Type B pancreatic cell (in vitro differentiated cells): ENCODE results near the gene DENND6B. TPM values are rescaled to one million over a fixed set of nuclear protein-coding genes. Genes with fewer than 3 reads are reported as not detected.

Experiments
- DNase-seq: peaks from one replicate; pipeline ENCODE4 v3.0.0; 2021; ENCODE audit warnings: mixed read lengths; ENCODE audit not compliant: unreplicated experiment; ENCODE audit errors: extremely low spot score
- H3K27ac Mint-ChIP-seq: 2 replicates; pipeline ENCODE4 v1.8.0; 2021; ENCODE audit warnings: mild to moderate bottlenecking, mixed read lengths
- H3K27me3 Mint-ChIP-seq: 2 replicates; pipeline ENCODE4 v1.8.0; 2021; ENCODE audit warnings: mixed read lengths
- H3K36me3 Mint-ChIP-seq: 2 replicates; pipeline ENCODE4 v1.8.0; 2021; ENCODE audit warnings: mixed read lengths
- H3K4me1 Mint-ChIP-seq: one replicate; pipeline ENCODE4 v1.8.0; 2021; ENCODE audit warnings: mixed read lengths; ENCODE audit not compliant: unreplicated experiment
- H3K4me3 Mint-ChIP-seq: 2 replicates; pipeline ENCODE4 v1.8.0; 2021; ENCODE audit warnings: mild to moderate bottlenecking, mixed read lengths
- H3K9me3 Mint-ChIP-seq: 2 replicates; pipeline ENCODE4 v1.8.0; 2021; ENCODE audit warnings: mixed read lengths
- total RNA-seq: library from RNA; stranded (reverse); gene quantifications from 2 replicates; pipeline ENCODE4 v1.2.1, GENCODE V29; 2021; ENCODE audit warnings: low replicate concordance
- TF ChIP-seq, protein P1 (sequence below): fragments of 200-600 bp; sonication (generic); conservative IDR thresholded peaks from 2 replicates; pipeline ENCODE4 v1.5.0; 2021; ENCODE audit warnings: antibody characterized with exemption, mild to moderate bottlenecking

The DENND6B gene
- total RNA-seq, 1 donor from 2014 or later = 25.6 TPM

DNA sequence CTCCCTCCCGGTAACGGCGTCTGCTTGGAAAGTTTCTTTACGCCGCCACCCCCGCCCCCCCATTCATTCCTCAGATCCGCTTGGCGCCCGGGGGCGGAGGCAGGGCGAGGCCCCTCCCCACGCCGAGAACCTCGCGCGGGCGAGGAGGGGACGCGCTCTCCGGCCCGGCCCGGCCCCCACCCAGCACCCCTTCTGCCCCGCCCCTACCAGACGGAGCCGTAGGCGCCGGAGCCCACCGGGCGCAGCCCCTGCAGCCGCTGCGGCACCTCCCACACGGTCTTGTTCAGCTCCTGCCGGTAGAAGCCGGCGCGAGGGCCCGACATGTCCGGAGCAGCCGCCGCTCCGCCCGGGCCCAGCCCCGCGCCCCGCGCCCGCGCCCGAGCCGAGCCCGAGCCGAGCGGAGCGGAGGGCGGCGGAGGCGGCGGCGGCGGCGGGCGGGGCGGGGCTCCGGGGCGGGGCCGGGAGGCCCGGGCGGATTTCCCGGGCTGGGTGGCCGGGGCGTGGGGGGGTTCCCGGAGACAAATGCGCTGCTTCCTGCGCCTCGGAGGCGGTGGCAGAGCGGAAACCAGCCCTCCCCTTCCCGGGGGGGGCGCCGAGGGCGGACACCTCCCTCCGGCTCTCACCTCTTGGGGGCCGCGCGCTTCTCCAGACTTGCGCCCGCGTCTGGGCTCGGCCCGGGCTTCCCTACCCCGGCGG, 56.7 kb downstream of the DENND6B start, which contains the start of gene MAPK11:
MAPK11 (minus strand) TSS at position 411 of the 696 bp plus-strand sequence; CDS start at position 323, 88 bp downstream.
- Mint-ChIP-seq H3K27me3 (peaks cover 17% of the 10 kb centered on the region), H3K27ac (peak within 1 kb of the TSS; percentile 36), H3K4me3 (peak within 1 kb of the TSS; percentile 80), H3K9me3 (no peaks in the 10 kb centered on the region), H3K36me3 (peaks cover 6% of the 10 kb centered on the region), H3K4me1 (no peaks in the 10 kb centered on the region)
- TF ChIP-seq, protein P1, sequence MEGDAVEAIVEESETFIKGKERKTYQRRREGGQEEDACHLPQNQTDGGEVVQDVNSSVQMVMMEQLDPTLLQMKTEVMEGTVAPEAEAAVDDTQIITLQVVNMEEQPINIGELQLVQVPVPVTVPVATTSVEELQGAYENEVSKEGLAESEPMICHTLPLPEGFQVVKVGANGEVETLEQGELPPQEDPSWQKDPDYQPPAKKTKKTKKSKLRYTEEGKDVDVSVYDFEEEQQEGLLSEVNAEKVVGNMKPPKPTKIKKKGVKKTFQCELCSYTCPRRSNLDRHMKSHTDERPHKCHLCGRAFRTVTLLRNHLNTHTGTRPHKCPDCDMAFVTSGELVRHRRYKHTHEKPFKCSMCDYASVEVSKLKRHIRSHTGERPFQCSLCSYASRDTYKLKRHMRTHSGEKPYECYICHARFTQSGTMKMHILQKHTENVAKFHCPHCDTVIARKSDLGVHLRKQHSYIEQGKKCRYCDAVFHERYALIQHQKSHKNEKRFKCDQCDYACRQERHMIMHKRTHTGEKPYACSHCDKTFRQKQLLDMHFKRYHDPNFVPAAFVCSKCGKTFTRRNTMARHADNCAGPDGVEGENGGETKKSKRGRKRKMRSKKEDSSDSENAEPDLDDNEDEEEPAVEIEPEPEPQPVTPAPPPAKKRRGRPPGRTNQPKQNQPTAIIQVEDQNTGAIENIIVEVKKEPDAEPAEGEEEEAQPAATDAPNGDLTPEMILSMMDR = no peak
- DNase-seq = no peak

DNA sequence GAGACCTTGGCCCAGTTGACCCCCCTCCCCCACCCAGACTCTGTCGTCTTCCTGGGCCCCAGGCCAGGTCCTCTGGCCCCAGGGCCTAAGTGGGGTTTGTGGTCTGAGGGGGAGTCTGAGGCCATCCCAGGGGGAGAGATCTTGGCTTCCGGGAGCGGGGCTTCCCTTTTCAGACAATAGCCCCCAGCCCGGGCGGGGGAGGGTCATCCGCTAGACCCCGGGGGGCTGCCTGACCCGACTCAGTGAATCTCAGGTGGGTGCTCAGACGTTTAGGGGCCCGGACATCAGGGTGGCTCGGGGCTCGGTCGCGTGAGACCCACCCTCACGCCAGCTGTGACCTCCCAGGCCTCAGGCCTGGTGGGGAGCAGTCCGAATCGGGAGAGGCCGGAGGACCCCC, 57.2 kb downstream of the DENND6B start:
- H3K4me1 Mint-ChIP-seq = no peaks in the 10 kb centered on the region
- peak overlapping the region; percentile 71 for H3K4me3 Mint-ChIP-seq
- peaks cover 6% of the 10 kb centered on the region for H3K36me3 Mint-ChIP-seq
- no peak for DNase-seq
- no peak overlapping the region for H3K27ac Mint-ChIP-seq
- TF ChIP-seq, protein P1 = no peak
- H3K9me3 Mint-ChIP-seq = no peaks in the 10 kb centered on the region
- peaks cover 19% of the 10 kb centered on the region for H3K27me3 Mint-ChIP-seq

DNA sequence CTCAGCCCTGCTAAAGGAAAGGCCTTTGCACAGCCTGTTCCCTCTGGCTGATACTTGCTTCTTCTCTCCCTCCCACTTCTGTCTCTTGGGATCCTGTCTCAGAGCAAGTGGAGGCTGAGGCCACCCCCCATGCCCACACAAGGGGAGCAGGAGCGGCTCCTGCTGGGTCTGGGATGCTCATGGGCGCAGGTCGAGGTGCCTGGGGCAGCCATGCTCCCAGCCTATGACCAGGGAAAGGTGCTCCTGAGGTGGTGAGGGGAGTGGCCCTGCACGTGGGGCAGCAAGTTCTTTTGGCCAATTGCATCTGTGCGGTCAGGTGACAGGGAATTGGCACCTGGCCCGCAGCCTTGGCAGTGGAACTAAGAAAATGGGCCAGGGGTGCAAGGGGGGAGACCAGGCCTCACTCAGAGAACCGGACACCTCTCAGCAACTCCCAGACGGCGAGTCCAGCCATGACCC, 58.1 kb downstream of the DENND6B start:
- TF ChIP-seq, protein P1 = no peak
- Mint-ChIP-seq H3K27ac (no peak overlapping the region), H3K4me3 (peak overlapping the region; percentile 65), H3K36me3 (peaks cover under 1% of the 10 kb centered on the region), H3K9me3 (no peaks in the 10 kb centered on the region), H3K27me3 (peaks cover 23% of the 10 kb centered on the region), H3K4me1 (no peaks in the 10 kb centered on the region)
- no peak for DNase-seq

DNA sequence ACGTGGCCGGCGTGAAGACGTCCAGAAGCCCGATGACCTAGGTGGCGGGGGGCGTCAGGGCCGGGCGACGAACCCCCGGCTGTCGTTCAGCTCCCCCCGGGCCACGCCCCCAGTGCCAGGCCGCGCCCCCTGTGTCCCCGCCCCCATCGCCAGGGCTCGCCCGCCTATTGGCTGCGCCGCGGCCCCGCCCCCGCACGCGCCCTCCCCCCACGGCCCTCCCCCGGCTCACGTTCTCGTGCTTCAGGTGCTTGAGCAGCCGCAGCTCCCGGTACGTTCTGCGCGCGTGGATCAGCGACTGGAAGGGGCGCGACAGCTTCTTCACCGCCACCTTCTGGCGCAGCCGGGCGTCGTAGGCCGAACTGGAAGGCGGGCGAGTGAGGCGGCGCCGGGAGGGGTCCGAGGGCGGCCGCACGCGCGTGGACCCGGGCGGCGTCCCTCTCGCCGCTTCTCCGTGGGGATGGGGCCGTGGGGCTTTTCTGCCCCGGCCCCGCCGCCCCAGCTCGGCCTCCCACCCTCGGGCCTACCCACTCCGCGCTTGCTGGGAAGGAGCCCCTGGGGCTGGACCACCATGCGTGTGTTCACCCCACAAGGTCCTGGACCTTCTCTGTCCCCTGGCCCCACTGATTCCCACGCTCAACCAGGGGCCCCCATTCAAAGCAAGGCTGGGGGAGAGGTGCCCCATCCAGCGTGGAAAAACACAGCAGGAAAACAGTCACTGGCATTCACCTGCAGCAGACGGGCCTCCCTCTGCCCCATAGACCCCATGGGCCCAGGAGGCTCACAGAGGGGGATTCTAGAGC, 59.0 kb downstream of the DENND6B start:
- Mint-ChIP-seq H3K36me3 (no peaks in the 10 kb centered on the region), H3K4me3 (no peak overlapping the region)
- DNase-seq = no peak

DNA sequence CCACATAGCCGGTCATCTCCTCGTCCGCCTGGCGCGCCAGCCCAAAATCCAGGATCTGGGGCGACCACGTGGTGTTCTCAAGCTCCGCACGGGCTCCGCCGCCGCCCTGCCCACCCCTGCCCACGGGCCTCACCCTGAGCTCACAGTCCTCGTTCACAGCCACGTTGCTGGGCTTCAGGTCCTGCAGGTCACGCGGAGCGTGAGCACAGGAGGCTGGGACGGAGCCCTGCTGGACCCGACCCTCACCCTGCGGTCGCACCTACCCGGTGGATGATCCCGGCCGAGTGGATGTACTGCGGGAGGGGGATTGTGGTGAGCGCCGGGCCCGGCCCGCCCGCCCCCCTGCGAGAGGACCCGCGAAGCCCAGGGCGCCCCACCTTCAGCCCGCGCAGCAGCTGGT, 59.8 kb downstream of the DENND6B start:
- Mint-ChIP-seq H3K27ac (no peak overlapping the region), H3K4me1 (peaks cover 5% of the 10 kb centered on the region), H3K27me3 (peaks cover 27% of the 10 kb centered on the region), H3K36me3 (no peaks in the 10 kb centered on the region), H3K9me3 (no peaks in the 10 kb centered on the region), H3K4me3 (no peak overlapping the region)
- TF ChIP-seq, protein P1 = no peak
- no peak for DNase-seq

More for the DNA sequence above, 59.0 kb downstream of the DENND6B start:
- Mint-ChIP-seq H3K27me3 (peaks cover 23% of the 10 kb centered on the region), H3K9me3 (no peaks in the 10 kb centered on the region), H3K27ac (no peak overlapping the region), H3K4me1 (no peaks in the 10 kb centered on the region)
- TF ChIP-seq, protein P1 = peak; percentile 42
